Uterus (tissue), 4 donors: ENCODE data around the gene ZNRD2. TPM values are rescaled to one million over a fixed set of nuclear protein-coding genes. Genes with fewer than 3 reads are reported as not detected.

Source experiments
- DNase-seq, 2 donors: peaks; one replicate each; pipeline ENCODE4 v3.0.0-alpha.2; 2019 to 2020
- H3K27ac ChIP-seq, 2 donors: fragments of 200-600 bp; sonication (generic); 1 replicate in 1 of 2; 2 replicates in 1 of 2; pipeline ENCODE4 v1.5.1; 2016 to 2018
- H3K27me3 ChIP-seq, 2 donors: fragments of 200-600 bp; sonication (generic); one replicate each; pipeline ENCODE4 v1.5.1; 2018 to 2019; ENCODE audit warnings: control low read depth in 1 of 2
- H3K36me3 ChIP-seq, 2 donors: fragments of 200-600 bp; sonication (generic); one replicate each; pipeline ENCODE4 v1.5.1; 2019; ENCODE audit warnings: control low read depth in 1 of 2
- H3K4me1 ChIP-seq, 2 donors: fragments of 200-600 bp; sonication (generic); one replicate each; pipeline ENCODE4 v1.5.1; 2018 to 2019; ENCODE audit warnings: control low read depth in 1 of 2
- H3K4me3 ChIP-seq, 2 donors: fragments of 200-600 bp; sonication (generic); 1 replicate in 1 of 2; 2 replicates in 1 of 2; pipeline ENCODE4 v1.5.1; 2018 to 2019; ENCODE audit warnings: mild to moderate bottlenecking in 1 of 2
- H3K9me3 ChIP-seq, 2 donors: fragments of 200-600 bp; sonication (generic); one replicate each; pipeline ENCODE4 v1.5.1; 2019; ENCODE audit warnings: control low read depth in 1 of 2
- POLR2A ChIP-seq, 2 donors: fragments of 450-650 bp; IDR thresholded peaks; one replicate each; pipeline ENCODE4 v1.6.1; 2016; ENCODE audit warnings: antibody characterized with exemption in 2 of 2, mild to moderate bottlenecking in 1 of 2, moderate library complexity in 1 of 2
- intact Hi-C: fragments of 100-400 bp; cut with DNase I; formaldehyde crosslinking; loops from one replicate; pipeline ENCODE4 v1.15.1; 2023; ENCODE audit warnings: low total_unique reads
- total RNA-seq, 4 donors: library from RNA; depleted of rRNA in 3 of 4; stranded (reverse); fragments of >200 nt in 3 of 4; gene quantifications; one replicate each; pipeline versions ENCODE4 v1.1.0 to v1.2.4, GENCODE V29; 2014 to 2023
- TF ChIP-seq, protein P1 (sequence below), 4 experiments: fragments of 200-600 bp in 2 of 4; fragments of 450-650 bp in 2 of 4; sonication (generic) in 2 of 4; IDR thresholded peaks; one replicate each; pipeline ENCODE4 v1.5.1; 2016 to 2019; ENCODE audit warnings: antibody characterized with exemption in 4 of 4, mild to moderate bottlenecking in 2 of 4, moderate library complexity in 1 of 4
- donor health status: DM: yes; HTN: yes; CAD: no.

Gene ZNRD2
- total RNA-seq, 4 donors from 2014 or later, result 12.3 to 42.6 (median 31.6) TPM

GRCh38 chr11:65538915-65539743, 31.1 kb upstream of the ZNRD2 start:
- no peaks in the 10 kb centered on the region for H3K36me3 ChIP-seq
- H3K27me3 ChIP-seq, result no peaks in the 10 kb centered on the region
- peaks cover 10 to 12% of the 10 kb centered on the region in 2 donors for H3K4me1 ChIP-seq
- peak in 1 of 2 donors; percentile 42 for DNase-seq
- intact Hi-C loops, result loop anchor here (10.0 kb wide), 1 partner anchor 46 kb away; no protein-coding TSS in a partner anchor
- H3K27ac ChIP-seq, result peak overlapping the region; percentile 90 to 93
- TF ChIP-seq POLR2A (IDR thresholded peaks at IDR 0.05), result no peak
- TF ChIP-seq, protein P1, sequence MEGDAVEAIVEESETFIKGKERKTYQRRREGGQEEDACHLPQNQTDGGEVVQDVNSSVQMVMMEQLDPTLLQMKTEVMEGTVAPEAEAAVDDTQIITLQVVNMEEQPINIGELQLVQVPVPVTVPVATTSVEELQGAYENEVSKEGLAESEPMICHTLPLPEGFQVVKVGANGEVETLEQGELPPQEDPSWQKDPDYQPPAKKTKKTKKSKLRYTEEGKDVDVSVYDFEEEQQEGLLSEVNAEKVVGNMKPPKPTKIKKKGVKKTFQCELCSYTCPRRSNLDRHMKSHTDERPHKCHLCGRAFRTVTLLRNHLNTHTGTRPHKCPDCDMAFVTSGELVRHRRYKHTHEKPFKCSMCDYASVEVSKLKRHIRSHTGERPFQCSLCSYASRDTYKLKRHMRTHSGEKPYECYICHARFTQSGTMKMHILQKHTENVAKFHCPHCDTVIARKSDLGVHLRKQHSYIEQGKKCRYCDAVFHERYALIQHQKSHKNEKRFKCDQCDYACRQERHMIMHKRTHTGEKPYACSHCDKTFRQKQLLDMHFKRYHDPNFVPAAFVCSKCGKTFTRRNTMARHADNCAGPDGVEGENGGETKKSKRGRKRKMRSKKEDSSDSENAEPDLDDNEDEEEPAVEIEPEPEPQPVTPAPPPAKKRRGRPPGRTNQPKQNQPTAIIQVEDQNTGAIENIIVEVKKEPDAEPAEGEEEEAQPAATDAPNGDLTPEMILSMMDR (IDR thresholded peaks at IDR 0.05), result no peak
- no peak overlapping the region for H3K4me3 ChIP-seq
- no peaks in the 10 kb centered on the region for H3K9me3 ChIP-seq

- no peaks in the 10 kb centered on the region for H3K36me3 ChIP-seq
- H3K9me3 ChIP-seq, result no peaks in the 10 kb centered on the region
- intact Hi-C loops, result loop anchor here (10.0 kb wide), 1 partner anchor 45 kb away; no protein-coding TSS in a partner anchor
- DNase-seq, result no peak
- peak overlapping the region; percentile 90 to 93 for H3K27ac ChIP-seq
- peak overlapping the region; percentile 37 to 48 for H3K4me3 ChIP-seq
- H3K4me1 ChIP-seq, result peaks cover 10 to 12% of the 10 kb centered on the region in 2 donors
- H3K27me3 ChIP-seq, result no peaks in the 10 kb centered on the region
- TF ChIP-seq, protein P1 (IDR thresholded peaks at IDR 0.05), result peak in 2 of 4 experiments; percentile 53 to 80
- TF ChIP-seq POLR2A (IDR thresholded peaks at IDR 0.05), result no peak
Observed at GRCh38 chr11:65539744-65540289, 30.5 kb upstream of the ZNRD2 start.

- no peaks in the 10 kb centered on the region for H3K36me3 ChIP-seq
- no peaks in the 10 kb centered on the region for H3K27me3 ChIP-seq
- H3K9me3 ChIP-seq, result no peaks in the 10 kb centered on the region
- intact Hi-C loops, result no loop called here
- peak; percentile 89 to 92 for DNase-seq
- peak overlapping the region; percentile 90 to 93 for H3K27ac ChIP-seq
- H3K4me1 ChIP-seq, result peaks cover 10 to 12% of the 10 kb centered on the region in 2 donors
- H3K4me3 ChIP-seq, result peak overlapping the region; percentile 37 to 48
- TF ChIP-seq POLR2A (IDR thresholded peaks at IDR 0.05), result peak; percentile 25 to 41
- TF ChIP-seq, protein P1 (IDR thresholded peaks at IDR 0.05), result peak; percentile 88 to 96 (median 94)
Observed at GRCh38 chr11:65540290-65541092, 29.8 kb upstream of the ZNRD2 start.

GRCh38 chr11:65541093-65541982, 28.9 kb upstream of the ZNRD2 start:
- peak overlapping the region; percentile 37 to 48 for H3K4me3 ChIP-seq
- no peaks in the 10 kb centered on the region for H3K9me3 ChIP-seq
- H3K27ac ChIP-seq, result peak overlapping the region; percentile 90 to 93
- no peak for DNase-seq
- H3K4me1 ChIP-seq, result peaks cover 10 to 12% of the 10 kb centered on the region in 2 donors
- no peak for TF ChIP-seq POLR2A (IDR thresholded peaks at IDR 0.05)
- TF ChIP-seq, protein P1 (IDR thresholded peaks at IDR 0.05), result no peak
- intact Hi-C loops, result no loop called here
- H3K36me3 ChIP-seq, result no peaks in the 10 kb centered on the region
- no peaks in the 10 kb centered on the region for H3K27me3 ChIP-seq
